Measurements from ENCODE around the gene PPARGC1A. TPM values are rescaled to one million over a fixed set of nuclear protein-coding genes. Genes with fewer than 3 reads are reported as not detected.

Gene PPARGC1A
- total and polyA plus RNA-seq, 2 experiments from 2014 or later, result 17.7 to 42.3 TPM

DNA sequence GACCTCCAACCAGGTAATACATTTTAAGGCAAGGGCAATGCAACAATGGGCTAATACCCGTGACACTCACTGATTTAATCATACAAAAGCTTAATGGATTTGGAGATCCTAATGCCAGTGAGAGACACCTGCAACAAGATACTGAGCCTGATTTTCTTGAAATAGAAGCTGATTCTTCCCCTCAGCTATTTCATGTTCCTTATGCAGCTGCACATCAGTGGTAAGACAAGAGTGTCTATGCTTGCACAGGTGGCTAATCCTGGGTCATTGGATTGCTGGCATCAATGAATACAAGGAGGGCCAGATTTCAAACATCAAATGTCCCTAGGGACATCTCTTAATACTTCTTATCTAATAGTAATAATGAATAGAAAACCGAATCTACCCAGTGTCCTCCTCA, 139.7 kb downstream of the PPARGC1A start:
- H3K27me3 ChIP-seq, result no peaks in the 10 kb centered on the region
- no peak overlapping the region for H3K4me3 ChIP-seq
- H3K36me3 ChIP-seq, result no peaks in the 10 kb centered on the region
- no peaks in the 10 kb centered on the region for H3K9me3 ChIP-seq (ENCODE audit: low read depth)
- DNase-seq (ENCODE audit: low read depth in 1 of 2, low spot score in 1 of 2), result no peak
- no peaks in the 10 kb centered on the region for H3K4me1 ChIP-seq (ENCODE audit: low read depth)
- no peak for TF ChIP-seq CTCF (IDR thresholded peaks at IDR 0.05; ENCODE audit: low read depth, low read length)
- no peak overlapping the region for H3K27ac ChIP-seq

- no peak for DNase-seq (ENCODE audit: low read depth in 1 of 2, low spot score in 1 of 2)
- Histone ChIP-seq H3K36me3 (no peaks in the 10 kb centered on the region), H3K27ac (no peak overlapping the region), H3K9me3 (ENCODE audit: low read depth) (no peaks in the 10 kb centered on the region), H3K4me1 (ENCODE audit: low read depth) (no peaks in the 10 kb centered on the region), H3K27me3 (no peaks in the 10 kb centered on the region), H3K4me3 (no peak overlapping the region)
- TF ChIP-seq CTCF (IDR thresholded peaks at IDR 0.05; ENCODE audit: low read depth, low read length), result no peak
These were observed 142.5 kb downstream of the PPARGC1A start for GRCh38 chr4:23747281-23747735.

- TF ChIP-seq CTCF (IDR thresholded peaks at IDR 0.05; ENCODE audit: low read depth, low read length), result no peak
- H3K27ac ChIP-seq, result no peak overlapping the region
- peaks cover 3% of the 10 kb centered on the region for H3K4me1 ChIP-seq (ENCODE audit: low read depth)
- no peaks in the 10 kb centered on the region for H3K9me3 ChIP-seq (ENCODE audit: low read depth)
- no peak for DNase-seq (ENCODE audit: low read depth in 1 of 2, low spot score in 1 of 2)
- H3K27me3 ChIP-seq, result no peaks in the 10 kb centered on the region
- no peaks in the 10 kb centered on the region for H3K36me3 ChIP-seq
- no peak overlapping the region for H3K4me3 ChIP-seq
These were observed 143.2 kb downstream of the PPARGC1A start for GRCh38 chr4:23746672-23747071.

DNA sequence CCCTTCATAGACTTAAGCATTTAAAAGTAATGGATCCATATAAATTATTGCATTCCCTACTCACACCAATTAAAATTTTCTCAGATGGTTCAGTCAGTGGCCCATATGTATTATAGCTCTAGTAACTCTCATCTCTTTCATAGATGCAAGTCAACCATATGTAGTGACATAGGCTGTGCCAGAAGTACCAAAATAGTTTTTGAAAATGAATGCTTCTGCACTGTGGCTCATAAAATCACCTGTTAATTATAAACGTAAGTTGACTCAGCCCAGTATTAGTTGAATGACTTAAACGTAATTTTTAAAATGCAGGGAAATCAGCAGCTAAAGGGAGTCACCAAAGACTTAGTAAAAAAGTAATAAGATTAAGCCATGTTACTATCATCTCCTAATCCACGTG, 143.8 kb downstream of the PPARGC1A start:
- H3K4me1 ChIP-seq (ENCODE audit: low read depth), result peaks cover 7% of the 10 kb centered on the region
- H3K36me3 ChIP-seq, result no peaks in the 10 kb centered on the region
- H3K27me3 ChIP-seq, result no peaks in the 10 kb centered on the region
- no peak overlapping the region for H3K27ac ChIP-seq
- DNase-seq (ENCODE audit: low read depth in 1 of 2, low spot score in 1 of 2), result no peak
- no peaks in the 10 kb centered on the region for H3K9me3 ChIP-seq (ENCODE audit: low read depth)
- no peak for TF ChIP-seq CTCF (IDR thresholded peaks at IDR 0.05; ENCODE audit: low read depth, low read length)
- no peak overlapping the region for H3K4me3 ChIP-seq

- DNase-seq (ENCODE audit: low read depth in 1 of 2, low spot score in 1 of 2), result no peak
- Histone ChIP-seq H3K36me3 (no peaks in the 10 kb centered on the region), H3K4me1 (ENCODE audit: low read depth) (peaks cover 7% of the 10 kb centered on the region), H3K27me3 (no peaks in the 10 kb centered on the region), H3K27ac (no peak overlapping the region), H3K4me3 (no peak overlapping the region), H3K9me3 (ENCODE audit: low read depth) (no peaks in the 10 kb centered on the region)
- TF ChIP-seq CTCF (IDR thresholded peaks at IDR 0.05; ENCODE audit: low read depth, low read length), result no peak
These were observed 144.5 kb downstream of the PPARGC1A start for GRCh38 chr4:23745377-23745776.
